Dendritic cell treated with granulocyte-macrophage colony-stimulating factor and Interleukin-4, amounts not matched to agents 40 ng/mL and 50 ng/mL, for 4 days (primary cell): ENCODE results near the gene ASXL2.
"Not testable (repeated sequence)": the region's sequence is repeated elsewhere in the genome, so short reads cannot be mapped to it uniquely, and the experiment has no call there.

Source experiments
- H3K27ac Mint-ChIP-seq: one replicate; pipeline ENCODE4 v1.8.0; 2022; ENCODE audit warnings: mild to moderate bottlenecking, mixed read lengths
- H3K27me3 Mint-ChIP-seq: one replicate; pipeline ENCODE4 v1.8.0; 2022; ENCODE audit warnings: mild to moderate bottlenecking, mixed read lengths
- H3K36me3 Mint-ChIP-seq: one replicate; pipeline ENCODE4 v1.8.0; 2022; ENCODE audit warnings: low read depth, mixed read lengths
- H3K4me1 Mint-ChIP-seq: one replicate; pipeline ENCODE4 v1.8.0; 2022; ENCODE audit warnings: low read depth, mixed read lengths
- H3K4me3 Mint-ChIP-seq: one replicate; pipeline ENCODE4 v1.8.0; 2022; ENCODE audit warnings: mild to moderate bottlenecking, moderate library complexity, mixed read lengths
- H3K9me3 Mint-ChIP-seq: one replicate; pipeline ENCODE4 v1.8.0; 2022; ENCODE audit warnings: mixed read lengths
- intact Hi-C: fragments of 100-400 bp; cut with micrococcal nuclease; formaldehyde crosslinking; loops from one replicate; pipeline ENCODE4 v1.15.0; 2022

The ASXL2 gene

GRCh38 chr2:25833566-25833965, 44.7 kb downstream of the ASXL2 start:
- Mint-ChIP-seq H3K4me3 (no peak overlapping the region), H3K4me1 (peaks cover 6% of the 10 kb centered on the region), H3K36me3 (peaks cover 71% of the 10 kb centered on the region), H3K27me3 (no peaks in the 10 kb centered on the region), H3K9me3 (peaks cover 19% of the 10 kb centered on the region), H3K27ac (no peak overlapping the region)
- intact Hi-C loops, result no loop called here

- Mint-ChIP-seq H3K4me1 (peaks cover 6% of the 10 kb centered on the region), H3K27ac (no peak overlapping the region), H3K27me3 (no peaks in the 10 kb centered on the region), H3K4me3 (no peak overlapping the region), H3K9me3 (peaks cover 19% of the 10 kb centered on the region), H3K36me3 (peaks cover 66% of the 10 kb centered on the region)
- intact Hi-C loops, result no loop called here
These were observed 45.4 kb downstream of the ASXL2 start for GRCh38 chr2:25832897-25833296.

- intact Hi-C loops, result no loop called here
- Mint-ChIP-seq H3K27me3 (no peaks in the 10 kb centered on the region), H3K4me3 (no peak overlapping the region), H3K36me3 (peaks cover 59% of the 10 kb centered on the region), H3K27ac (no peak overlapping the region), H3K4me1 (peaks cover 6% of the 10 kb centered on the region), H3K9me3 (peaks cover 19% of the 10 kb centered on the region)
These were observed 46.4 kb downstream of the ASXL2 start for GRCh38 chr2:25831746-25832449.

DNA sequence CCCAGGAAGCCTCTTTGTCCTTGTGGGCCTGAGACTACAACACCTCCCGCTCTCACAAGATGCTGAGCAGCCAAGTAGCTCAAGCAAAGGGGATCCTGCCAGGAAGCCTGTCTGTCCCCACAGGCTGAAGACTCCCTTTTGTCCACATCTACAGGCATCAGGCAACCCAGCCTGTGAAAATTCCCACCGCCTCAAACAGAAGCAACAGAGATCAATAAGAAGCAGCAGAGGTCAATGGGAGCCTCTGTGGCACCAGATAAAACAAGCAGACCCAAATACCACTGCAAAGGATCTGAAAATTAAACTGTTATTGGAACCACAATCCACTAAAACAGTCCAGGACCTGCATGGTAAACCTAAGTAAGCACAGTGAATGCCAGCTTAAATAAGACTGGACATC, 48.5 kb downstream of the ASXL2 start:
- no peaks in the 10 kb centered on the region for H3K27me3 Mint-ChIP-seq

GRCh38 chr2:25829377-25829704, 48.9 kb downstream of the ASXL2 start:
- Mint-ChIP-seq H3K4me3 (no peak overlapping the region), H3K36me3 (peaks cover 50% of the 10 kb centered on the region), H3K27ac (no peak overlapping the region), H3K27me3 (no peaks in the 10 kb centered on the region), H3K9me3 (peaks cover 19% of the 10 kb centered on the region), H3K4me1 (peaks cover 15% of the 10 kb centered on the region)
- intact Hi-C loops, result no loop called here

More for the DNA sequence above, 48.5 kb downstream of the ASXL2 start:
- Mint-ChIP-seq H3K27ac (no peak overlapping the region), H3K36me3 (peaks cover 55% of the 10 kb centered on the region), H3K4me3 (no peak overlapping the region), H3K9me3 (peaks cover 19% of the 10 kb centered on the region), H3K4me1 (peaks cover 15% of the 10 kb centered on the region)
- intact Hi-C loops, result no loop called here

- Mint-ChIP-seq H3K9me3 (peaks cover 14% of the 10 kb centered on the region), H3K4me1 (peaks cover 15% of the 10 kb centered on the region), H3K36me3 (peaks cover 44% of the 10 kb centered on the region)
- H3K4me3 Mint-ChIP-seq, H3K27ac Mint-ChIP-seq, intact Hi-C loops, H3K27me3 Mint-ChIP-seq: not testable (repeated sequence)
These were observed 49.5 kb downstream of the ASXL2 start for GRCh38 chr2:25828532-25829376.

GRCh38 chr2:25825238-25825637, 53.0 kb downstream of the ASXL2 start:
- peaks cover 29% of the 10 kb centered on the region for H3K36me3 Mint-ChIP-seq
- no peaks in the 10 kb centered on the region for H3K9me3 Mint-ChIP-seq
- H3K27ac Mint-ChIP-seq, result no peak overlapping the region
- no peak overlapping the region for H3K4me3 Mint-ChIP-seq
- no peaks in the 10 kb centered on the region for H3K27me3 Mint-ChIP-seq
- H3K4me1 Mint-ChIP-seq, result peaks cover 36% of the 10 kb centered on the region
- intact Hi-C loops, result no loop called here

GRCh38 chr2:25824718-25825117, 53.6 kb downstream of the ASXL2 start:
- H3K9me3 Mint-ChIP-seq, result no peaks in the 10 kb centered on the region
- H3K27me3 Mint-ChIP-seq, result no peaks in the 10 kb centered on the region
- H3K4me1 Mint-ChIP-seq, result peaks cover 32% of the 10 kb centered on the region
- intact Hi-C loops, result no loop called here
- peaks cover 25% of the 10 kb centered on the region for H3K36me3 Mint-ChIP-seq
- H3K27ac Mint-ChIP-seq, result no peak overlapping the region
- H3K4me3 Mint-ChIP-seq, result no peak overlapping the region

DNA sequence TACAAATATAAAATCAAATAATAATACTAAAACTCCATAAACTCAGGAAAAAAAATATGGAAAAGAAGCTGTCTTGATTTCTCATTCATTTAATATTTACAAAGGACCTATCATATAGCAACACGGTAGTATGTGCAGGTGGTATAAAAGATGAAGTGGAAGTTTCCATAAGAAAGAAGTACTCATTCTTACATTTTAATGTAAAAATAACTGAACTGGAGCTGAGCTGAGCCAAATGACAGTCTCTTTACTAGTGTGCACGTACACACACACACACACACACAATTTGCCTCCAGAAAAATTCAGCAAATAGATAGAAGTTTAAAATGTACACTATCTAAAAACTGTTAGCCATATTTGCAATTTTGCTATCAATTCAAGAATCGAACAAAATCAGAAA, 54.1 kb downstream of the ASXL2 start:
- Mint-ChIP-seq H3K27me3 (no peaks in the 10 kb centered on the region), H3K4me1 (peaks cover 30% of the 10 kb centered on the region), H3K27ac (no peak overlapping the region), H3K36me3 (peaks cover 22% of the 10 kb centered on the region), H3K4me3 (no peak overlapping the region), H3K9me3 (no peaks in the 10 kb centered on the region)
- intact Hi-C loops, result no loop called here

GRCh38 chr2:25822190-25823117, 55.8 kb downstream of the ASXL2 start:
- Mint-ChIP-seq H3K9me3 (no peaks in the 10 kb centered on the region), H3K36me3 (peaks cover 17% of the 10 kb centered on the region), H3K27ac (peak overlapping the region; percentile 67), H3K4me1 (peaks cover 30% of the 10 kb centered on the region), H3K27me3 (no peaks in the 10 kb centered on the region), H3K4me3 (peak overlapping the region; percentile 58)
- intact Hi-C loops, result no loop called here

DNA sequence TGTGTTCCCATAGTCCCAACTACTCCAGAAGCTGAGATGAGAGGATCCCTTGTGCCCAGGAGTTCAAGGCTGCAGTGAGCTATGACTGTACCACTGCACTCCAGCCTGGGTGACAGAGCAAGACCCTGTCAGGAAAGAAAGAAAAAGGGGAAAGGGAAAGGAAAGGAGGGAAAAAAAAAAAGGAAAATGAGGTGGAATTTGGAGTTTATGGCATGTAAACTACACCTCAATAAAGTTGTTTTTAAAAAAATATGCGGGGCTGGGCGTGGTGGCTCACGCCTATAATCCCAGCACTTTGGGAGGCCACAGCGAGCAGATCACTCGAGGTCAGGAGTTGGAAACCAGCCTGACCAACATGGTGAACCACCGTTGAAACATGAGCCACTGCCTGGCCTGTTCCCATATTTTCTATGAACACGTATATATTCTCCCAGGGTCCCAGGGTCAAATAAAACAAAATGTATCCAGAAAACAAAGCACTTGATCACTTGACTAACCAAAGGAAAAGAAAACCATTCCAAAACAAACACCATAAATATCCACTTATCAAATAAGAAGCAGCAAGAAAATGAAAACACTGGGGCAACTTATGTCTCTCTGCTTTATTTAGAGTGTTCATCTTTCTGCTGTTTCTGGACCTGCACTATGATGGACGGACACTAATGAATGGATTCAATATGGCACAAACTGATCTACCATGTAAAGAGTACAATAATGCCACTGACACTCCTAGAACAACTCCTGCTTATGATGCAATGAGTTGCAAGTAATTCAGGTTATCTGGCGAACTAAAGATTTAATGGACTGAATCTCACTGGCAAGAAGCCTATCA, 56.8 kb downstream of the ASXL2 start:
- Mint-ChIP-seq H3K36me3 (peaks cover 17% of the 10 kb centered on the region), H3K4me3 (no peak overlapping the region), H3K4me1 (peaks cover 30% of the 10 kb centered on the region), H3K9me3 (no peaks in the 10 kb centered on the region), H3K27ac (peak overlapping the region; percentile 67), H3K27me3 (no peaks in the 10 kb centered on the region)
- intact Hi-C loops, result no loop called here

GRCh38 chr2:25819597-25820039, 58.7 kb downstream of the ASXL2 start:
- H3K36me3 Mint-ChIP-seq, result peaks cover 33% of the 10 kb centered on the region
- no peak overlapping the region for H3K27ac Mint-ChIP-seq
- no peaks in the 10 kb centered on the region for H3K27me3 Mint-ChIP-seq
- peaks cover 26% of the 10 kb centered on the region for H3K4me1 Mint-ChIP-seq
- H3K4me3 Mint-ChIP-seq, result no peak overlapping the region
- intact Hi-C loops, result no loop called here
- no peaks in the 10 kb centered on the region for H3K9me3 Mint-ChIP-seq

DNA sequence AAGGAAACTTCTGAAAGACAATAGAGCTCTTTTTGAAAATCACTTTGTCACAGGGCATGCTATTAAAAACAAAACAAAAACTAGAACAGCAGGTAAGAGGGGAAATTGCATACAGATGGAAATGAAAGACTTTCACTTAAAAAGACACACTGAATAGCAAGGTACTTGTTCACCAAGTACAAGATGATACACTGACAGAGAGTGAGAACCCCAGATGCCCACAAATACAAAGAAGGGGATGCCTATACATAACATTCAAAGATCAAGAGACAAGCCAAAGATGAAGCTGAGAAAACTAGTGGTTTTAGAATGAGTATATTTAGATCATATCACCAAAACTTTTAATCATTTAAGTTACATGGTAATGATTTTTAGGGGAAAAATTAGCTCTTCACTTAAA, 60.7 kb downstream of the ASXL2 start:
- Mint-ChIP-seq H3K27me3 (no peaks in the 10 kb centered on the region), H3K36me3 (peaks cover 30% of the 10 kb centered on the region), H3K27ac (no peak overlapping the region), H3K4me1 (peaks cover 28% of the 10 kb centered on the region), H3K4me3 (no peak overlapping the region), H3K9me3 (no peaks in the 10 kb centered on the region)
- intact Hi-C loops, result no loop called here
